ENCODE measurements around the gene TRABD. TPM values are rescaled to one million over a fixed set of nuclear protein-coding genes. Genes with fewer than 3 reads are reported as not detected.

TRABD gene
- total RNA-seq, 1 experiment from 2014 or later = 57.3 TPM

DNA sequence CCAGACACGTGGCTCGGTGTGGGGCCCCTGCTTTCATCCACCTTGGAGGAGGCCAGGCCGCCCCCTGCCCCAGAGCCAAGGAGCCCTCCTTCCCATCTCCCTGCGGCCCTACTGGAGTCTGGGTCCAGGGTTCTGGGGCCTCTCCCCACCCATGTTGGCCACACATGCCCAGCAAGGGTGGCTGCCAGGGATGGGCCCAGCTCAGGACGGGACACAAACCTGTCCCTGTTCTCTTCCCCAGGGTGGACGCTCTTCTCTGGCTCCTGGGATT is 10.6 kb upstream of the TRABD start:
- Mint-ChIP-seq H3K36me3 (ENCODE audit: insufficient read depth, unreplicated experiment) (peaks cover 8% of the 10 kb centered on the region), H3K27me3 (ENCODE audit: unreplicated experiment) (peaks cover 21% of the 10 kb centered on the region), H3K4me3 (ENCODE audit: low read depth, unreplicated experiment) (no peak overlapping the region), H3K27ac (ENCODE audit: unreplicated experiment) (no peak overlapping the region), H3K9me3 (ENCODE audit: low read depth, unreplicated experiment) (no peaks in the 10 kb centered on the region), H3K4me1 (ENCODE audit: low read depth, unreplicated experiment) (no peaks in the 10 kb centered on the region)
- CTCF ChIA-PET = interaction anchor here (0.6 kb wide), 1 partner anchor 379 kb away, joined by 4 read pairs; no protein-coding TSS in a partner anchor
- no peak for DNase-seq
- TF ChIP-seq CTCF (IDR thresholded peaks at IDR 0.05; ENCODE audit: unreplicated experiment) = no peak
- intact Hi-C loops (cut with micrococcal nuclease; ENCODE audit: unreplicated experiment) = no loop called here
- no TSS peak for BruUV-seq (replicated peaks)

DNA sequence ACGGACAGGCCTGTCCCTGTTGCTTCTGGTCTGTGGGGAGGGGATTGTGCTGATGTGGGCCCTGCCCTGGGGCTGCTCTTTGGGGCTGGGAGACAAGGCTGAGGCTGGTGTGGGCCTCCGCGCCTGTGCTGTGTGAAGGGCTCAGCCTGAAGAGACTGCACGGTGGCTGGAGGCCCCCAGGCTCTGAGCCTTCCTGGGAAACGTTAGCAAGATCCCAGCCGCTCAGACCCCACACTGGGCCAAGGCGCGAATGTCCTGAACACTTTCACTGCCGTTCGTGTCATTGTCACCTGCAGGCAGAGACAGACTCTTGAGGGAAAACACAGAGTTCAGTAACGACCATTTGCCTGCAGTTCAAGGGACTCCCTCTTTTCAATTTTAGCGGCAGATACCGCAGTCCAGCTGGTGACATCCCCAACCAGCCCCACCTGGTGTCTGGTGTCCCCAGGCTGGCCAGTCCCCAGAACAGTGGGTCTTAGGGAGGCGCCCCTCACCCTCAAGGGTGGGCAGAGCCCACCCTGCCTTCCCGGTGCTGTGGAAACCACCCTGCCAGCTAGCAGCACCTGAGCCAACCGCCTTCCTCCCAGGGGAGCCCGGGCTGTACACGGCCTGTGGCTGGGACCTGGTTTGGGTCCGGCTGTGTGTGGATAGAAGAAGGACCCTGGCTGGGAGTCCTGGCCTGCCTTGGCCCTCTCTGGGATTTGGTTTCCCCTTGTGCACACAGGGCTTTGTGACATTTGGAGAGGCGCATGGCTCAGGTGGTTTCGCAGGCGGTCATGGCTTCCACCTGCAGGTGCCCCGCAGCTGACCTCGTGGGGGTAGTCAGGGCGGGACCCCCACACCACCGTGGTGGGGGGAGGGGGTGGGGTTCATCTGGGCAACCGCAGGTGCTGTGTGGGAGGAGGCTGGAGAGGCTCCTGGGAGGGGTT is 9.5 kb upstream of the TRABD start:
- Mint-ChIP-seq H3K9me3 (ENCODE audit: low read depth, unreplicated experiment) (no peaks in the 10 kb centered on the region), H3K27me3 (ENCODE audit: unreplicated experiment) (peaks cover 12% of the 10 kb centered on the region), H3K27ac (ENCODE audit: unreplicated experiment) (no peak overlapping the region), H3K4me3 (ENCODE audit: low read depth, unreplicated experiment) (no peak overlapping the region), H3K4me1 (ENCODE audit: low read depth, unreplicated experiment) (no peaks in the 10 kb centered on the region), H3K36me3 (ENCODE audit: insufficient read depth, unreplicated experiment) (peaks cover 8% of the 10 kb centered on the region)
- CTCF ChIA-PET = no interaction called here
- no peak for DNase-seq
- intact Hi-C loops (cut with micrococcal nuclease; ENCODE audit: unreplicated experiment) = no loop called here
- TF ChIP-seq CTCF (IDR thresholded peaks at IDR 0.05; ENCODE audit: unreplicated experiment) = no peak
- BruUV-seq (replicated peaks) = no TSS peak

DNA sequence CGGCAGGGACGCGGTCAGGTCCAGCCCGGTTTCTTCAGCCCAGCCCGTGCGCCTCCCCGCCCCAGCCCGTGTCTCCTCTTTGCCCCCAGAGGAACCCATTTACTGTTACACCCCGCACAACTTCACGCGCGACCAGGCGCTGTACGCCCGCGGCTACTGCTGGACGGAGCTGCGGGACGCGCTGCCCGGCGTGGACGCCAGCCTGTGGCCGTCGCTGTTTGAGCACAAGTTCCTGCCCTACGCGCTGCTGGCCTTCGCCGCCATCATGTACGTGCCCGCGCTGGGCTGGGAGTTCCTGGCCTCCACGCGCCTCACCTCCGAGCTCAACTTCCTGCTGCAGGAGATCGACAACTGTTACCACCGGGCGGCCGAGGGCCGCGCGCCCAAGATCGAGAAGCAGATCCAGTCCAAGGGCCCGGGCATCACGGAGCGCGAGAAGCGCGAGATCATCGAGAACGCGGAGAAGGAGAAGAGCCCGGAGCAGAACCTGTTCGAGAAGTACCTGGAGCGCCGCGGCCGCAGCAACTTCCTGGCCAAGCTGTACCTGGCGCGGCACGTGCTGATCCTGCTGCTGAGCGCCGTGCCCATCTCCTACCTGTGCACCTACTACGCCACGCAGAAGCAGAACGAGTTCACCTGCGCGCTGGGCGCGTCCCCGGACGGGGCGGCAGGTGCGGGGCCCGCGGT is 8.7 kb upstream of the TRABD start:
- Mint-ChIP-seq H3K4me1 (ENCODE audit: low read depth, unreplicated experiment) (no peaks in the 10 kb centered on the region), H3K27ac (ENCODE audit: unreplicated experiment) (no peak overlapping the region), H3K9me3 (ENCODE audit: low read depth, unreplicated experiment) (no peaks in the 10 kb centered on the region), H3K27me3 (ENCODE audit: unreplicated experiment) (peaks cover 4% of the 10 kb centered on the region), H3K4me3 (ENCODE audit: low read depth, unreplicated experiment) (no peak overlapping the region), H3K36me3 (ENCODE audit: insufficient read depth, unreplicated experiment) (peaks cover 7% of the 10 kb centered on the region)
- CTCF ChIA-PET = no interaction called here
- no TSS peak for BruUV-seq (replicated peaks)
- no peak for TF ChIP-seq CTCF (IDR thresholded peaks at IDR 0.05; ENCODE audit: unreplicated experiment)
- no peak for DNase-seq
- intact Hi-C loops (cut with micrococcal nuclease; ENCODE audit: unreplicated experiment) = no loop called here

DNA sequence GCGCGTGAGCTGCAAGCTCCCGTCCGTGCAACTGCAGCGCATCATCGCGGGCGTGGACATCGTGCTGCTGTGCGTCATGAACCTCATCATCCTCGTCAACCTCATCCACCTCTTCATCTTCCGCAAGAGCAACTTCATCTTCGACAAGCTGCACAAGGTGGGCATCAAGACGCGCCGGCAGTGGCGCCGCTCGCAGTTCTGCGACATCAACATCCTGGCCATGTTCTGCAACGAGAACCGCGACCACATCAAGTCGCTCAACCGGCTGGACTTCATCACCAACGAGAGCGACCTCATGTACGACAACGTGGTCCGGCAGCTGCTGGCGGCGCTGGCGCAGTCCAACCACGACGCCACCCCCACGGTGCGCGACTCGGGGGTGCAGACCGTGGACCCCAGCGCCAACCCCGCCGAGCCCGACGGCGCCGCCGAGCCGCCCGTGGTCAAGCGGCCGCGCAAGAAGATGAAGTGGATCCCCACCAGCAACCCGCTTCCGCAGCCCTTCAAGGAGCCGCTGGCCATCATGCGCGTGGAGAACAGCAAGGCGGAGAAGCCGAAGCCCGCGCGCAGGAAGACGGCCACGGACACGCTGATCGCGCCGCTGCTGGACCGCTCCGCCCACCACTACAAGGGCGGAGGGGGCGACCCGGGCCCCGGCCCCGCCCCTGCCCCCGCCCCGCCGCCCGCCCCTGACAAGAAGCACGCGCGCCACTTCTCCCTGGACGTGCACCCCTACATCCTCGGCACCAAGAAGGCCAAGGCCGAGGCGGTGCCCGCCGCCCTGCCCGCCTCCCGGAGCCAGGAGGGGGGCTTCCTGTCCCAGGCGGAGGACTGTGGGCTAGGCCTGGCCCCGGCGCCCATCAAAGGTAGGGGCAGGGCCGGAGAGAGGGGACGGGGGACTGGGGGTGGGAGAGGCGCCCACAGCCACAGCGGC is 7.9 kb upstream of the TRABD start:
- Mint-ChIP-seq H3K4me3 (ENCODE audit: low read depth, unreplicated experiment) (no peak overlapping the region), H3K27me3 (ENCODE audit: unreplicated experiment) (no peaks in the 10 kb centered on the region), H3K27ac (ENCODE audit: unreplicated experiment) (no peak overlapping the region), H3K36me3 (ENCODE audit: insufficient read depth, unreplicated experiment) (peaks cover 7% of the 10 kb centered on the region), H3K4me1 (ENCODE audit: low read depth, unreplicated experiment) (no peaks in the 10 kb centered on the region), H3K9me3 (ENCODE audit: low read depth, unreplicated experiment) (no peaks in the 10 kb centered on the region)
- no peak for TF ChIP-seq CTCF (IDR thresholded peaks at IDR 0.05; ENCODE audit: unreplicated experiment)
- CTCF ChIA-PET = no interaction called here
- BruUV-seq (replicated peaks) = no TSS peak
- intact Hi-C loops (cut with micrococcal nuclease; ENCODE audit: unreplicated experiment) = no loop called here
- no peak for DNase-seq

Data from Calu3 (cell line).